ENCODE measurements around the gene ERCC6. TPM values are rescaled to one million over a fixed set of nuclear protein-coding genes. Genes with fewer than 3 reads are reported as not detected.

Gene ERCC6
- total and polyA plus RNA-seq, 2 donors (not counting 1 experiment from before 2014, with no cell fraction given) = 8.1 to 59.8 TPM

GRCh38 chr10:49534670-49535381 is 4.1 kb downstream of the ERCC6 start:
- H3K79me2 ChIP-seq (ENCODE audit: control insufficient read depth, insufficient read depth, low read length) = peaks cover 60% of the 10 kb centered on the region
- peaks cover 40% of the 10 kb centered on the region for H4K20me1 ChIP-seq (ENCODE audit: control insufficient read depth, insufficient read depth, low read length, poor library complexity, severe bottlenecking)
- H3K36me3 ChIP-seq (replicated peaks in 1 of 2; ENCODE audit: control extremely low read depth in 1 of 2, control insufficient read depth in 1 of 2, extremely low read depth in 1 of 2, insufficient read depth in 2 of 2, low read length in 1 of 2) = peaks cover 0 to 24% of the 10 kb centered on the region in 2 experiments
- intact Hi-C loops (cut with micrococcal nuclease) = loop anchor here (5.0 kb wide), 1 partner anchor 878 kb away; no protein-coding TSS in a partner anchor
- 64% methylated on average over 8 of the region's 9 CpGs for WGBS (ENCODE audit: insufficient coverage)
- H3K4me1 ChIP-seq (ENCODE audit: control insufficient read depth in 2 of 2, insufficient read depth in 2 of 2, low read length in 2 of 2) = peaks cover 18 to 29% of the 10 kb centered on the region in 2 donors
- H3K4me2 ChIP-seq (replicated peaks; ENCODE audit: low read depth, low read length, poor library complexity, severe bottlenecking) = no peak overlapping the region
- Mint-ChIP-seq H3K4me1 (peaks cover 53% of the 10 kb centered on the region), H3K27me3 (no peaks in the 10 kb centered on the region), H3K4me3 (peak overlapping the region; percentile 60), H3K9me3 (ENCODE audit: insufficient read depth) (no peaks in the 10 kb centered on the region), H3K27ac (peak overlapping the region; percentile 86)
- no peak overlapping the region for H2AFZ ChIP-seq (ENCODE audit: insufficient read depth, low read depth, low read length, poor library complexity, severe bottlenecking)
- no peak overlapping the region for H3K9ac ChIP-seq (ENCODE audit: low read length)
- H3K27me3 ChIP-seq (replicated peaks in 1 of 4; ENCODE audit: control extremely low read depth in 1 of 4, control insufficient read depth in 3 of 4, insufficient read depth in 4 of 4, low read length in 3 of 4) = no peaks in the 10 kb centered on the region
- H3K9me3 ChIP-seq (ENCODE audit: control extremely low read depth in 1 of 3, control insufficient read depth in 2 of 3, insufficient read depth in 1 of 3, low read length in 2 of 3) = no peaks in the 10 kb centered on the region
- ChIA-PET POLR2A (interaction anchor here (0.7 to 0.9 kb wide), 2 partner anchors 18 to 30 kb away, joined by 3 read pairs; no protein-coding TSS in a partner anchor), CTCF (interaction anchor here (1.1 to 1.2 kb wide), 2 partner anchors 15 to 60 kb away, joined by 3 to 8 read pairs; no protein-coding TSS in a partner anchor)
- no peak overlapping the region for H3K4me3 ChIP-seq (ENCODE audit: control extremely low read depth in 1 of 5, extremely low read depth in 1 of 5, insufficient read depth in 1 of 5, low read depth in 2 of 5, low read length in 4 of 5)
- DNase-seq (peak; percentile 34), ATAC-seq (ENCODE audit: low read depth) (peak; percentile 12)
- no peak for TF ChIP-seq EZH2 (IDR thresholded peaks at IDR 0.05; ENCODE audit: borderline replicate concordance, insufficient read depth, low read depth, low read length, poor library complexity, severe bottlenecking)
- TF ChIP-seq CTCF (IDR thresholded peaks at IDR 0.05) = no peak
- peak overlapping the region; percentile 32 to 67 for H3K27ac ChIP-seq (ENCODE audit: low read length in 2 of 2)

GRCh38 chr10:49532461-49532860 is 6.5 kb downstream of the ERCC6 start:
- no peak for TF ChIP-seq CTCF (IDR thresholded peaks at IDR 0.05)
- no peak for TF ChIP-seq EZH2 (IDR thresholded peaks at IDR 0.05; ENCODE audit: borderline replicate concordance, insufficient read depth, low read depth, low read length, poor library complexity, severe bottlenecking)
- ChIA-PET CTCF (interaction anchor here (3.6 kb wide), 1 partner anchor 13 kb away, joined by 11 read pairs; no protein-coding TSS in a partner anchor), POLR2A (no interaction called here)
- peaks cover 0 to 42% of the 10 kb centered on the region in 2 experiments for H3K36me3 ChIP-seq (replicated peaks in 1 of 2; ENCODE audit: control extremely low read depth in 1 of 2, control insufficient read depth in 1 of 2, extremely low read depth in 1 of 2, insufficient read depth in 2 of 2, low read length in 1 of 2)
- peaks cover 33% of the 10 kb centered on the region for H4K20me1 ChIP-seq (ENCODE audit: control insufficient read depth, insufficient read depth, low read length, poor library complexity, severe bottlenecking)
- ATAC-seq (ENCODE audit: low read depth) (no peak), DNase-seq (no peak)
- Mint-ChIP-seq H3K9me3 (ENCODE audit: insufficient read depth) (no peaks in the 10 kb centered on the region), H3K4me3 (no peak overlapping the region), H3K27me3 (no peaks in the 10 kb centered on the region), H3K27ac (no peak overlapping the region), H3K4me1 (peaks cover 35% of the 10 kb centered on the region)
- H3K9ac ChIP-seq (ENCODE audit: low read length) = no peak overlapping the region
- no peaks in the 10 kb centered on the region for H3K27me3 ChIP-seq (replicated peaks in 1 of 4; ENCODE audit: control extremely low read depth in 1 of 4, control insufficient read depth in 3 of 4, insufficient read depth in 4 of 4, low read length in 3 of 4)
- no peak overlapping the region for H3K4me2 ChIP-seq (replicated peaks; ENCODE audit: low read depth, low read length, poor library complexity, severe bottlenecking)
- intact Hi-C loops (cut with micrococcal nuclease) = no loop called here
- H3K4me1 ChIP-seq (ENCODE audit: control insufficient read depth in 2 of 2, insufficient read depth in 2 of 2, low read length in 2 of 2) = peaks cover 7 to 10% of the 10 kb centered on the region in 2 donors
- no peak overlapping the region for H3K4me3 ChIP-seq (ENCODE audit: control extremely low read depth in 1 of 5, extremely low read depth in 1 of 5, insufficient read depth in 1 of 5, low read depth in 2 of 5, low read length in 4 of 5)
- no peaks in the 10 kb centered on the region for H3K9me3 ChIP-seq (ENCODE audit: control extremely low read depth in 1 of 3, control insufficient read depth in 2 of 3, insufficient read depth in 1 of 3, low read length in 2 of 3)
- peaks cover 49% of the 10 kb centered on the region for H3K79me2 ChIP-seq (ENCODE audit: control insufficient read depth, insufficient read depth, low read length)
- 99% methylated on average over 13 of the region's 15 CpGs for WGBS (ENCODE audit: insufficient coverage)
- H3K27ac ChIP-seq (ENCODE audit: low read length in 2 of 2) = no peak overlapping the region
- no peak overlapping the region for H2AFZ ChIP-seq (ENCODE audit: insufficient read depth, low read depth, low read length, poor library complexity, severe bottlenecking)
